22Rv1 (cell line): Measurements from ENCODE around the gene JRKL.

ENCODE experiments used
- ZFX ChIP-seq: fragments of 450-650 bp; IDR thresholded peaks from 2 replicates; pipeline ENCODE4 v1.6.1; 2017; ENCODE audit warnings: antibody characterized with exemption, borderline replicate concordance
- TF ChIP-seq, protein P1 (sequence below): fragments of 450-650 bp; IDR thresholded peaks from 2 replicates; pipeline ENCODE4 v1.5.1; 2017; ENCODE audit warnings: mild to moderate bottlenecking

DNA sequence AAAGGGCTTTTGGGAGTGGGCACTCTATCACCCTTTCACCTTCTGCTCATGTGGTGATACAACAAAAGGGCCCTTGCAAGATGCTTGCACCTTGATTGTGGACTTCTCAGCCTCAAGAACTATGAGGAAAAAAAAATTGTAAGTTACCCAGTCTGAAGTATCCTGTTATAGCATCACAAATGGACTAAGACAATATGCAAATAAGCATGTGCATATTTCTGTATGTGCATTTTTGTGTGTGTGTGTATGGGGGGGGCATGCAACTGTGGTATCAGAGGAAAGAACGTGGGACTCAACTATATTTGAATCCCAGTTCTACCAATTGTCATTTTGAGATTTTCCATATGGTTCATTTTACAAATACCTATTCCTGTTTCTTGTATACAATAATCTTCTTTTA, 10.9 kb downstream of the JRKL start:
- TF ChIP-seq, protein P1, sequence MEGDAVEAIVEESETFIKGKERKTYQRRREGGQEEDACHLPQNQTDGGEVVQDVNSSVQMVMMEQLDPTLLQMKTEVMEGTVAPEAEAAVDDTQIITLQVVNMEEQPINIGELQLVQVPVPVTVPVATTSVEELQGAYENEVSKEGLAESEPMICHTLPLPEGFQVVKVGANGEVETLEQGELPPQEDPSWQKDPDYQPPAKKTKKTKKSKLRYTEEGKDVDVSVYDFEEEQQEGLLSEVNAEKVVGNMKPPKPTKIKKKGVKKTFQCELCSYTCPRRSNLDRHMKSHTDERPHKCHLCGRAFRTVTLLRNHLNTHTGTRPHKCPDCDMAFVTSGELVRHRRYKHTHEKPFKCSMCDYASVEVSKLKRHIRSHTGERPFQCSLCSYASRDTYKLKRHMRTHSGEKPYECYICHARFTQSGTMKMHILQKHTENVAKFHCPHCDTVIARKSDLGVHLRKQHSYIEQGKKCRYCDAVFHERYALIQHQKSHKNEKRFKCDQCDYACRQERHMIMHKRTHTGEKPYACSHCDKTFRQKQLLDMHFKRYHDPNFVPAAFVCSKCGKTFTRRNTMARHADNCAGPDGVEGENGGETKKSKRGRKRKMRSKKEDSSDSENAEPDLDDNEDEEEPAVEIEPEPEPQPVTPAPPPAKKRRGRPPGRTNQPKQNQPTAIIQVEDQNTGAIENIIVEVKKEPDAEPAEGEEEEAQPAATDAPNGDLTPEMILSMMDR: no peak
- TF ChIP-seq ZFX: no peak
